Inferior parietal cortex (tissue), 1 donor: ENCODE measurements around the gene MACROD2.

Source experiments
- DNase-seq: peaks from one replicate; pipeline ENCODE4 v3.0.0-alpha.2; 2016; ENCODE audit errors: extremely low spot score

MACROD2 gene

GRCh38 chr20:14859627-14860026 lies 864.3 kb downstream of the MACROD2 start:
- DNase-seq, result no peak

GRCh38 chr20:14860410-14860814 lies 865.1 kb downstream of the MACROD2 start:
- no peak for DNase-seq

- no peak for DNase-seq
Observed at GRCh38 chr20:14861028-14861699, 865.8 kb downstream of the MACROD2 start.

GRCh38 chr20:14865169-14865568 lies 869.9 kb downstream of the MACROD2 start:
- no peak for DNase-seq

GRCh38 chr20:14865731-14866130 lies 870.4 kb downstream of the MACROD2 start:
- DNase-seq, result no peak

GRCh38 chr20:14866841-14867514 lies 871.7 kb downstream of the MACROD2 start:
- DNase-seq, result no peak

GRCh38 chr20:14877301-14878028 lies 882.1 kb downstream of the MACROD2 start:
- DNase-seq, result no peak

- DNase-seq, result no peak
Observed at GRCh38 chr20:14878676-14879019, 883.3 kb downstream of the MACROD2 start.

- no peak for DNase-seq
Observed at GRCh38 chr20:14879020-14879697, 883.8 kb downstream of the MACROD2 start.

GRCh38 chr20:14879839-14880238 lies 884.5 kb downstream of the MACROD2 start:
- no peak for DNase-seq

- no peak for DNase-seq
Observed at GRCh38 chr20:14881518-14881917, 886.2 kb downstream of the MACROD2 start.

- no peak for DNase-seq
Observed at GRCh38 chr20:14882157-14882556, 886.8 kb downstream of the MACROD2 start.

- DNase-seq, result no peak
Observed at GRCh38 chr20:14882846-14883245, 887.5 kb downstream of the MACROD2 start.

- no peak for DNase-seq
Observed at GRCh38 chr20:14883324-14883723, 888.0 kb downstream of the MACROD2 start.

- DNase-seq, result no peak
Observed at GRCh38 chr20:14885661-14886060, 890.3 kb downstream of the MACROD2 start.

GRCh38 chr20:14888134-14888533 lies 892.8 kb downstream of the MACROD2 start:
- DNase-seq, result no peak

GRCh38 chr20:14889496-14890255 lies 894.4 kb downstream of the MACROD2 start:
- no peak for DNase-seq

GRCh38 chr20:14890713-14891112 lies 895.4 kb downstream of the MACROD2 start:
- no peak for DNase-seq

- no peak for DNase-seq
Observed at GRCh38 chr20:14892782-14893181, 897.5 kb downstream of the MACROD2 start.

- no peak for DNase-seq
Observed at GRCh38 chr20:14896569-14896968, 901.3 kb downstream of the MACROD2 start.

GRCh38 chr20:14897608-14898007 lies 902.3 kb downstream of the MACROD2 start:
- no peak for DNase-seq
